Dermis microvascular lymphatic vessel endothelial cell (primary cell): Measurements from ENCODE around the gene FPR2. TPM values are rescaled to one million over a fixed set of nuclear protein-coding genes. Genes with fewer than 3 reads are reported as not detected.
"Not testable (repeated sequence)": the region's sequence is repeated elsewhere in the genome, so short reads cannot be mapped to it uniquely, and the experiment has no call there.

Source experiments
- DNase-seq, 2 donors: peaks; one replicate each; pipeline versions ENCODE4 v3.0.0 to v3.0.0-alpha.2; 2010; ENCODE audit warnings: low read depth in 2 of 2
- total RNA-seq: library from RNA; depleted of rRNA; stranded (reverse); fragments of >200 nt; gene quantifications from 2 replicates; pipeline ENCODE4 v1.2.1, GENCODE V29; 2014

The FPR2 gene
- total RNA-seq, 1 donor from 2014 or later = not detected

GRCh38 chr19:51739466-51740213, 21.3 kb upstream of the FPR2 start:
- no peak for DNase-seq

- DNase-seq = no peak
Measured at GRCh38 chr19:51740356-51740755, 20.6 kb upstream of the FPR2 start.

GRCh38 chr19:51742789-51743188, 18.2 kb upstream of the FPR2 start:
- no peak for DNase-seq

GRCh38 chr19:51743405-51743804, 17.6 kb upstream of the FPR2 start:
- DNase-seq = no peak

GRCh38 chr19:51746731-51747130, 14.2 kb upstream of the FPR2 start:
- DNase-seq = no peak

- DNase-seq = no peak
Measured at GRCh38 chr19:51749979-51750378, 11.0 kb upstream of the FPR2 start.

- no peak for DNase-seq
Measured at GRCh38 chr19:51750400-51751094, 10.4 kb upstream of the FPR2 start.

- DNase-seq = no peak
Measured at GRCh38 chr19:51751655-51752054, 9.3 kb upstream of the FPR2 start, which contains the start of gene FPR1. TSS of gene FPR1 (minus strand) at chr19:51751878. CDS start at chr19:51746994, 4,884 bp downstream.

GRCh38 chr19:51754109-51754508, 6.9 kb upstream of the FPR2 start:
- no peak for DNase-seq

GRCh38 chr19:51754770-51755169, 6.2 kb upstream of the FPR2 start:
- DNase-seq = no peak

- no peak for DNase-seq
Measured at GRCh38 chr19:51755571-51755970, 5.4 kb upstream of the FPR2 start.

- no peak for DNase-seq
Measured at GRCh38 chr19:51761696-51762095, 716 bp downstream of the FPR2 start.

- DNase-seq = no peak
Measured at GRCh38 chr19:51765086-51765485, 4.1 kb downstream of the FPR2 start.

- DNase-seq = no peak
Measured at GRCh38 chr19:51766461-51766860, 5.5 kb downstream of the FPR2 start.

- no peak for DNase-seq
Measured at GRCh38 chr19:51771376-51772130, 10.6 kb downstream of the FPR2 start.

GRCh38 chr19:51772977-51773376, 12.0 kb downstream of the FPR2 start:
- DNase-seq = no peak

- DNase-seq = not testable (repeated sequence)
Measured at GRCh38 chr19:51776561-51776960, 15.6 kb downstream of the FPR2 start.

GRCh38 chr19:51777570-51778462, 16.8 kb downstream of the FPR2 start:
- DNase-seq = peak; percentile 70 to 83

GRCh38 chr19:51779181-51779580, 18.2 kb downstream of the FPR2 start:
- DNase-seq = no peak

- no peak for DNase-seq
Measured at GRCh38 chr19:51779703-51780102, 18.7 kb downstream of the FPR2 start.

- DNase-seq = no peak
Measured at GRCh38 chr19:51780270-51780669, 19.3 kb downstream of the FPR2 start.
